ENCODE results near the gene PRRC2A.

Gene PRRC2A

GRCh38 chr6:31639449-31639861 lies 18.9 kb downstream of the PRRC2A start:
- Histone ChIP-seq H3K14ac (ENCODE audit: low read length) (no peak overlapping the region), H3K4me1 (ENCODE audit: control insufficient read depth in 2 of 2, insufficient read depth in 1 of 2, low read depth in 1 of 2, low read length in 2 of 2) (no peaks in the 10 kb centered on the region), H2AFZ (ENCODE audit: low read length) (no peak overlapping the region), H3K4me2 (ENCODE audit: insufficient read depth, low read length, poor library complexity, severe bottlenecking) (no peak overlapping the region), H3K9ac (ENCODE audit: low read depth, low read length, poor library complexity) (no peak overlapping the region), H3K27me3 (ENCODE audit: control insufficient read depth in 3 of 3, insufficient read depth in 3 of 3, low read depth in 1 of 3, low read length in 3 of 3) (no peaks in the 10 kb centered on the region), H4K8ac (ENCODE audit: low read depth, low read length) (no peak overlapping the region), H2BK15ac (ENCODE audit: low read length) (no peak overlapping the region), H3K9me3 (replicated peaks in 1 of 2; ENCODE audit: control insufficient read depth in 2 of 2, insufficient read depth in 1 of 2, low read depth in 1 of 2, low read length in 2 of 2) (no peaks in the 10 kb centered on the region), H3K4ac (ENCODE audit: low read length) (no peak overlapping the region), H3K79me1 (ENCODE audit: low read depth, low read length) (no peaks in the 10 kb centered on the region), H2AK5ac (ENCODE audit: low read depth, low read length) (no peak overlapping the region), H3K4me3 (ENCODE audit: low read length in 2 of 2) (no peak overlapping the region), H2BK120ac (ENCODE audit: low read depth, low read length) (no peak overlapping the region), H3K18ac (ENCODE audit: low read length) (no peak overlapping the region), H2BK5ac (ENCODE audit: low read length) (no peak overlapping the region), H3K36me3 (replicated peaks in 1 of 2; ENCODE audit: control insufficient read depth in 2 of 2, insufficient read depth in 2 of 2, low read length in 2 of 2) (peaks cover 75 to 97% of the 10 kb centered on the region in 2 donors), H3K23ac (ENCODE audit: low read depth, low read length, poor library complexity) (no peak overlapping the region), H2BK12ac (ENCODE audit: low read length) (no peak overlapping the region), H4K91ac (ENCODE audit: low read depth, low read length, poor library complexity) (no peak overlapping the region), H3K27ac (replicated peaks; ENCODE audit: low read length) (no peak overlapping the region)
- no CpG with 5 or more reads among the region's 10 CpGs for WGBS, 2 donors (ENCODE audit: extremely low coverage in 2 of 2, insufficient read length in 2 of 2, insufficient replicate concordance in 1 of 2)
- DNase-seq (ENCODE audit: low spot score) = no peak

GRCh38 chr6:31640612-31641011 lies 20.1 kb downstream of the PRRC2A start:
- WGBS, 2 donors (ENCODE audit: extremely low coverage in 2 of 2, insufficient read length in 2 of 2, insufficient replicate concordance in 1 of 2) = no CpG with 5 or more reads among the region's 6 CpGs

GRCh38 chr6:31641370-31641769 lies 20.9 kb downstream of the PRRC2A start:
- no peak overlapping the region for H3K14ac ChIP-seq (ENCODE audit: low read length)
- peak overlapping the region in 1 of 2 donors; percentile 24 for H3K4me3 ChIP-seq (ENCODE audit: low read length in 2 of 2)
- no peak overlapping the region for H4K91ac ChIP-seq (ENCODE audit: low read depth, low read length, poor library complexity)
- H2AFZ ChIP-seq (ENCODE audit: low read length) = no peak overlapping the region
- peaks cover 73 to 97% of the 10 kb centered on the region in 2 donors for H3K36me3 ChIP-seq (replicated peaks in 1 of 2; ENCODE audit: control insufficient read depth in 2 of 2, insufficient read depth in 2 of 2, low read length in 2 of 2)
- no peak overlapping the region for H3K27ac ChIP-seq (replicated peaks; ENCODE audit: low read length)
- H3K27me3 ChIP-seq (ENCODE audit: control insufficient read depth in 3 of 3, insufficient read depth in 3 of 3, low read depth in 1 of 3, low read length in 3 of 3) = no peaks in the 10 kb centered on the region
- no peak for DNase-seq (ENCODE audit: low spot score)
- no peak overlapping the region for H3K9ac ChIP-seq (ENCODE audit: low read depth, low read length, poor library complexity)
- no peaks in the 10 kb centered on the region for H3K9me3 ChIP-seq (replicated peaks in 1 of 2; ENCODE audit: control insufficient read depth in 2 of 2, insufficient read depth in 1 of 2, low read depth in 1 of 2, low read length in 2 of 2)
- H2BK15ac ChIP-seq (ENCODE audit: low read length) = no peak overlapping the region
- H3K23ac ChIP-seq (ENCODE audit: low read depth, low read length, poor library complexity) = no peak overlapping the region
- WGBS, 2 donors (ENCODE audit: extremely low coverage in 2 of 2, insufficient read length in 2 of 2, insufficient replicate concordance in 1 of 2) = no CpG with 5 or more reads among the region's 4 CpGs
- H3K4ac ChIP-seq (ENCODE audit: low read length) = no peak overlapping the region
- no peaks in the 10 kb centered on the region for H3K4me1 ChIP-seq (ENCODE audit: control insufficient read depth in 2 of 2, insufficient read depth in 1 of 2, low read depth in 1 of 2, low read length in 2 of 2)
- H3K79me1 ChIP-seq (ENCODE audit: low read depth, low read length) = peaks cover 1% of the 10 kb centered on the region
- no peak overlapping the region for H2BK5ac ChIP-seq (ENCODE audit: low read length)
- H2BK12ac ChIP-seq (ENCODE audit: low read length) = no peak overlapping the region
- H4K8ac ChIP-seq (ENCODE audit: low read depth, low read length) = no peak overlapping the region
- no peak overlapping the region for H3K4me2 ChIP-seq (ENCODE audit: insufficient read depth, low read length, poor library complexity, severe bottlenecking)
- H2AK5ac ChIP-seq (ENCODE audit: low read depth, low read length) = no peak overlapping the region
- H2BK120ac ChIP-seq (ENCODE audit: low read depth, low read length) = no peak overlapping the region
- no peak overlapping the region for H3K18ac ChIP-seq (ENCODE audit: low read length)

More at GRCh38 chr6:31640612-31641011, 20.1 kb downstream of the PRRC2A start:
- H2AK5ac ChIP-seq (ENCODE audit: low read depth, low read length) = no peak overlapping the region
- H3K18ac ChIP-seq (ENCODE audit: low read length) = no peak overlapping the region
- H4K91ac ChIP-seq (ENCODE audit: low read depth, low read length, poor library complexity) = no peak overlapping the region
- no peak overlapping the region for H3K14ac ChIP-seq (ENCODE audit: low read length)
- peaks cover 1% of the 10 kb centered on the region for H3K79me1 ChIP-seq (ENCODE audit: low read depth, low read length)
- H3K9me3 ChIP-seq (replicated peaks in 1 of 2; ENCODE audit: control insufficient read depth in 2 of 2, insufficient read depth in 1 of 2, low read depth in 1 of 2, low read length in 2 of 2) = no peaks in the 10 kb centered on the region
- H2AFZ ChIP-seq (ENCODE audit: low read length) = no peak overlapping the region
- H3K23ac ChIP-seq (ENCODE audit: low read depth, low read length, poor library complexity) = no peak overlapping the region
- H2BK5ac ChIP-seq (ENCODE audit: low read length) = no peak overlapping the region
- H3K4me3 ChIP-seq (ENCODE audit: low read length in 2 of 2) = no peak overlapping the region
- peaks cover 73 to 97% of the 10 kb centered on the region in 2 donors for H3K36me3 ChIP-seq (replicated peaks in 1 of 2; ENCODE audit: control insufficient read depth in 2 of 2, insufficient read depth in 2 of 2, low read length in 2 of 2)
- no peaks in the 10 kb centered on the region for H3K4me1 ChIP-seq (ENCODE audit: control insufficient read depth in 2 of 2, insufficient read depth in 1 of 2, low read depth in 1 of 2, low read length in 2 of 2)
- no peak overlapping the region for H3K4ac ChIP-seq (ENCODE audit: low read length)
- no peak overlapping the region for H3K9ac ChIP-seq (ENCODE audit: low read depth, low read length, poor library complexity)
- DNase-seq (ENCODE audit: low spot score) = no peak
- H4K8ac ChIP-seq (ENCODE audit: low read depth, low read length) = no peak overlapping the region
- no peak overlapping the region for H2BK15ac ChIP-seq (ENCODE audit: low read length)
- no peak overlapping the region for H3K27ac ChIP-seq (replicated peaks; ENCODE audit: low read length)
- H3K4me2 ChIP-seq (ENCODE audit: insufficient read depth, low read length, poor library complexity, severe bottlenecking) = no peak overlapping the region
- no peak overlapping the region for H2BK12ac ChIP-seq (ENCODE audit: low read length)
- no peak overlapping the region for H2BK120ac ChIP-seq (ENCODE audit: low read depth, low read length)
- no peaks in the 10 kb centered on the region for H3K27me3 ChIP-seq (ENCODE audit: control insufficient read depth in 3 of 3, insufficient read depth in 3 of 3, low read depth in 1 of 3, low read length in 3 of 3)

GRCh38 chr6:31642798-31643570 lies 22.5 kb downstream of the PRRC2A start:
- peaks cover 1% of the 10 kb centered on the region for H3K79me1 ChIP-seq (ENCODE audit: low read depth, low read length)
- H3K27me3 ChIP-seq (ENCODE audit: control insufficient read depth in 3 of 3, insufficient read depth in 3 of 3, low read depth in 1 of 3, low read length in 3 of 3) = no peaks in the 10 kb centered on the region
- H3K4me2 ChIP-seq (ENCODE audit: insufficient read depth, low read length, poor library complexity, severe bottlenecking) = peak overlapping the region; percentile 11
- no CpG with 5 or more reads among the region's 6 CpGs for WGBS, 2 donors (ENCODE audit: extremely low coverage in 2 of 2, insufficient read length in 2 of 2, insufficient replicate concordance in 1 of 2)
- no peak overlapping the region for H2BK15ac ChIP-seq (ENCODE audit: low read length)
- H2BK12ac ChIP-seq (ENCODE audit: low read length) = no peak overlapping the region
- no peak overlapping the region for H3K9ac ChIP-seq (ENCODE audit: low read depth, low read length, poor library complexity)
- H3K23ac ChIP-seq (ENCODE audit: low read depth, low read length, poor library complexity) = no peak overlapping the region
- H3K4me3 ChIP-seq (ENCODE audit: low read length in 2 of 2) = no peak overlapping the region
- H4K91ac ChIP-seq (ENCODE audit: low read depth, low read length, poor library complexity) = no peak overlapping the region
- no peak for DNase-seq (ENCODE audit: low spot score)
- no peak overlapping the region for H2BK5ac ChIP-seq (ENCODE audit: low read length)
- no peaks in the 10 kb centered on the region for H3K9me3 ChIP-seq (replicated peaks in 1 of 2; ENCODE audit: control insufficient read depth in 2 of 2, insufficient read depth in 1 of 2, low read depth in 1 of 2, low read length in 2 of 2)
- peaks cover 71 to 95% of the 10 kb centered on the region in 2 donors for H3K36me3 ChIP-seq (replicated peaks in 1 of 2; ENCODE audit: control insufficient read depth in 2 of 2, insufficient read depth in 2 of 2, low read length in 2 of 2)
- no peak overlapping the region for H3K4ac ChIP-seq (ENCODE audit: low read length)
- H3K27ac ChIP-seq (replicated peaks; ENCODE audit: low read length) = no peak overlapping the region
- no peaks in the 10 kb centered on the region for H3K4me1 ChIP-seq (ENCODE audit: control insufficient read depth in 2 of 2, insufficient read depth in 1 of 2, low read depth in 1 of 2, low read length in 2 of 2)
- no peak overlapping the region for H4K8ac ChIP-seq (ENCODE audit: low read depth, low read length)
- no peak overlapping the region for H2BK120ac ChIP-seq (ENCODE audit: low read depth, low read length)
- no peak overlapping the region for H2AFZ ChIP-seq (ENCODE audit: low read length)
- H3K18ac ChIP-seq (ENCODE audit: low read length) = no peak overlapping the region
- no peak overlapping the region for H3K14ac ChIP-seq (ENCODE audit: low read length)
- H2AK5ac ChIP-seq (ENCODE audit: low read depth, low read length) = no peak overlapping the region
